CD4-positive, alpha-beta T cell treated with Interleukin-6 at 100 ng/mL for 8 hours (primary cell): ENCODE measurements around the gene WIZ.
"Not testable (repeated sequence)": the region's sequence is repeated elsewhere in the genome, so short reads cannot be mapped to it uniquely, and the experiment has no call there.

Source experiments
- DNase-seq: peaks from one replicate; pipeline ENCODE4 v3.0.0-alpha.2; 2020; ENCODE audit warnings: mixed read lengths, low spot score

The WIZ gene

GRCh38 chr19:15429825-15430467 is 19.8 kb downstream of the WIZ start:
- no peak for DNase-seq

GRCh38 chr19:15428956-15429824 is 20.6 kb downstream of the WIZ start:
- no peak for DNase-seq

- no peak for DNase-seq
These were observed 21.7 kb downstream of the WIZ start for GRCh38 chr19:15427991-15428471.

GRCh38 chr19:15427350-15427700 is 22.4 kb downstream of the WIZ start:
- no peak for DNase-seq

- DNase-seq, result no peak
These were observed 23.0 kb downstream of the WIZ start for GRCh38 chr19:15426485-15427349.

- no peak for DNase-seq
These were observed 24.3 kb downstream of the WIZ start for GRCh38 chr19:15425321-15425950.

- no peak for DNase-seq
These were observed 25.0 kb downstream of the WIZ start for GRCh38 chr19:15424692-15425272.

- DNase-seq, result no peak
These were observed 25.6 kb downstream of the WIZ start for GRCh38 chr19:15424121-15424520.

- no peak for DNase-seq
These were observed 26.6 kb downstream of the WIZ start for GRCh38 chr19:15423130-15423529.

- DNase-seq, result no peak
These were observed 27.3 kb downstream of the WIZ start for GRCh38 chr19:15422296-15423075.

- no peak for DNase-seq
These were observed 28.0 kb downstream of the WIZ start for GRCh38 chr19:15421721-15422260.

GRCh38 chr19:15421136-15421695 is 28.5 kb downstream of the WIZ start:
- no peak for DNase-seq

GRCh38 chr19:15419413-15420025 is 30.2 kb downstream of the WIZ start:
- DNase-seq, result no peak

GRCh38 chr19:15418579-15419412 is 31.0 kb downstream of the WIZ start, which contains the start of gene AKAP8L:
TSS of gene AKAP8L (minus strand) at chr19:15418988. CDS start at chr19:15418923, 65 bp downstream.
- DNase-seq, result peak; percentile 100

- no peak for DNase-seq
These were observed 31.6 kb downstream of the WIZ start for GRCh38 chr19:15418231-15418578.

GRCh38 chr19:15417699-15418098 is 32.1 kb downstream of the WIZ start:
- no peak for DNase-seq

GRCh38 chr19:15412832-15413231 is 36.9 kb downstream of the WIZ start:
- no peak for DNase-seq

- DNase-seq, result not testable (repeated sequence)
These were observed 38.4 kb downstream of the WIZ start for GRCh38 chr19:15411351-15411750.

- DNase-seq, result no peak
These were observed 45.0 kb downstream of the WIZ start for GRCh38 chr19:15404780-15405211.
